ENCODE measurements around the gene RAB30. TPM values are rescaled to one million over a fixed set of nuclear protein-coding genes. Genes with fewer than 3 reads are reported as not detected.

The RAB30 gene
- total RNA-seq, 1 donor from 2014 or later, result 12.5 TPM

GRCh38 chr11:83027794-83028193, 43.9 kb downstream of the RAB30 start:
- Histone ChIP-seq H3K27me3 (no peaks in the 10 kb centered on the region), H3K27ac (no peak overlapping the region), H3K4me1 (peaks cover 15% of the 10 kb centered on the region), H3K4me3 (no peak overlapping the region), H3K36me3 (no peaks in the 10 kb centered on the region), H3K9me3 (no peaks in the 10 kb centered on the region)
- intact Hi-C loops (cut with DNase I), result no loop called here
- TF ChIP-seq, protein P1, sequence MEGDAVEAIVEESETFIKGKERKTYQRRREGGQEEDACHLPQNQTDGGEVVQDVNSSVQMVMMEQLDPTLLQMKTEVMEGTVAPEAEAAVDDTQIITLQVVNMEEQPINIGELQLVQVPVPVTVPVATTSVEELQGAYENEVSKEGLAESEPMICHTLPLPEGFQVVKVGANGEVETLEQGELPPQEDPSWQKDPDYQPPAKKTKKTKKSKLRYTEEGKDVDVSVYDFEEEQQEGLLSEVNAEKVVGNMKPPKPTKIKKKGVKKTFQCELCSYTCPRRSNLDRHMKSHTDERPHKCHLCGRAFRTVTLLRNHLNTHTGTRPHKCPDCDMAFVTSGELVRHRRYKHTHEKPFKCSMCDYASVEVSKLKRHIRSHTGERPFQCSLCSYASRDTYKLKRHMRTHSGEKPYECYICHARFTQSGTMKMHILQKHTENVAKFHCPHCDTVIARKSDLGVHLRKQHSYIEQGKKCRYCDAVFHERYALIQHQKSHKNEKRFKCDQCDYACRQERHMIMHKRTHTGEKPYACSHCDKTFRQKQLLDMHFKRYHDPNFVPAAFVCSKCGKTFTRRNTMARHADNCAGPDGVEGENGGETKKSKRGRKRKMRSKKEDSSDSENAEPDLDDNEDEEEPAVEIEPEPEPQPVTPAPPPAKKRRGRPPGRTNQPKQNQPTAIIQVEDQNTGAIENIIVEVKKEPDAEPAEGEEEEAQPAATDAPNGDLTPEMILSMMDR (IDR thresholded peaks at IDR 0.05), result no peak
- ATAC-seq (no peak), DNase-seq (no peak)

GRCh38 chr11:83027289-83027688, 44.4 kb downstream of the RAB30 start:
- TF ChIP-seq, protein P1 (IDR thresholded peaks at IDR 0.05), result no peak
- H3K4me3 ChIP-seq, result no peak overlapping the region
- no peaks in the 10 kb centered on the region for H3K9me3 ChIP-seq
- DNase-seq, result no peak
- H3K27me3 ChIP-seq, result no peaks in the 10 kb centered on the region
- peaks cover 15% of the 10 kb centered on the region for H3K4me1 ChIP-seq
- H3K36me3 ChIP-seq, result no peaks in the 10 kb centered on the region
- intact Hi-C loops (cut with DNase I), result no loop called here
- H3K27ac ChIP-seq, result no peak overlapping the region
- ATAC-seq, result no peak

DNA sequence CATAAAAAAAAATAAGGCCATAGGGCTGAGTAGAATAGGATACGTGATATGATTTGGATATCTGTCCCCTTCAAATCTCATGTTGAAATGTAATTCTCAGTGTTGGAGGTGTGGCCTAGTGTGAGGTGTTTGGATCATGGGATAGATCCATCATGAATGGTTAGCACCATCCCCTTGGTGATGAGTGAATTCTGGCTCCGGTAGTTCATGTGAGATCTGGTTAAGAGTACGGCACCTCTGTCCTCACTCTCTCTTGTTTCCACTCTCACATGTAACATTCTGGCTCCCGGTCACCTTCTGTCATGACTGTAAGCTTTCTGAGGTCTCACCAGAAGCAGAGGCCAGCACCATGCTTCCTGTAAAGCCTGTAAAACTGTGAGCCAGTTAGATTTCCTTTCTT, 45.5 kb downstream of the RAB30 start:
- H3K27ac ChIP-seq, result no peak overlapping the region
- H3K4me3 ChIP-seq, result no peak overlapping the region
- ATAC-seq (no peak), DNase-seq (no peak)
- H3K27me3 ChIP-seq, result no peaks in the 10 kb centered on the region
- H3K36me3 ChIP-seq, result no peaks in the 10 kb centered on the region
- intact Hi-C loops (cut with DNase I), result no loop called here
- peaks cover 15% of the 10 kb centered on the region for H3K4me1 ChIP-seq
- TF ChIP-seq, protein P1 (IDR thresholded peaks at IDR 0.05), result no peak
- no peaks in the 10 kb centered on the region for H3K9me3 ChIP-seq

GRCh38 chr11:83025267-83025704, 46.4 kb downstream of the RAB30 start:
- intact Hi-C loops (cut with DNase I), result no loop called here
- no peaks in the 10 kb centered on the region for H3K36me3 ChIP-seq
- H3K9me3 ChIP-seq, result no peaks in the 10 kb centered on the region
- TF ChIP-seq, protein P1 (IDR thresholded peaks at IDR 0.05), result no peak
- DNase-seq (no peak), ATAC-seq (no peak)
- H3K27ac ChIP-seq, result no peak overlapping the region
- H3K4me3 ChIP-seq, result no peak overlapping the region
- no peaks in the 10 kb centered on the region for H3K27me3 ChIP-seq
- H3K4me1 ChIP-seq, result peaks cover 15% of the 10 kb centered on the region

GRCh38 chr11:83024270-83024854, 47.3 kb downstream of the RAB30 start:
- Histone ChIP-seq H3K27ac (no peak overlapping the region), H3K27me3 (no peaks in the 10 kb centered on the region), H3K4me1 (peaks cover 15% of the 10 kb centered on the region), H3K9me3 (no peaks in the 10 kb centered on the region), H3K36me3 (no peaks in the 10 kb centered on the region), H3K4me3 (no peak overlapping the region)
- intact Hi-C loops (cut with DNase I), result no loop called here
- TF ChIP-seq, protein P1 (IDR thresholded peaks at IDR 0.05), result no peak
- no peak for ATAC-seq
- no peak for DNase-seq

GRCh38 chr11:83023410-83023809, 48.3 kb downstream of the RAB30 start:
- Histone ChIP-seq H3K27me3 (no peaks in the 10 kb centered on the region), H3K36me3 (no peaks in the 10 kb centered on the region), H3K4me3 (no peak overlapping the region), H3K9me3 (no peaks in the 10 kb centered on the region), H3K27ac (no peak overlapping the region), H3K4me1 (peaks cover 15% of the 10 kb centered on the region)
- intact Hi-C loops (cut with DNase I), result no loop called here
- no peak for ATAC-seq
- TF ChIP-seq, protein P1 (IDR thresholded peaks at IDR 0.05), result no peak
- DNase-seq, result no peak
